ENCODE data around the gene DNAJC3.
"Not testable (repeated sequence)": the region's sequence is repeated elsewhere in the genome, so short reads cannot be mapped to it uniquely, and the experiment has no call there.

Gene DNAJC3

DNA sequence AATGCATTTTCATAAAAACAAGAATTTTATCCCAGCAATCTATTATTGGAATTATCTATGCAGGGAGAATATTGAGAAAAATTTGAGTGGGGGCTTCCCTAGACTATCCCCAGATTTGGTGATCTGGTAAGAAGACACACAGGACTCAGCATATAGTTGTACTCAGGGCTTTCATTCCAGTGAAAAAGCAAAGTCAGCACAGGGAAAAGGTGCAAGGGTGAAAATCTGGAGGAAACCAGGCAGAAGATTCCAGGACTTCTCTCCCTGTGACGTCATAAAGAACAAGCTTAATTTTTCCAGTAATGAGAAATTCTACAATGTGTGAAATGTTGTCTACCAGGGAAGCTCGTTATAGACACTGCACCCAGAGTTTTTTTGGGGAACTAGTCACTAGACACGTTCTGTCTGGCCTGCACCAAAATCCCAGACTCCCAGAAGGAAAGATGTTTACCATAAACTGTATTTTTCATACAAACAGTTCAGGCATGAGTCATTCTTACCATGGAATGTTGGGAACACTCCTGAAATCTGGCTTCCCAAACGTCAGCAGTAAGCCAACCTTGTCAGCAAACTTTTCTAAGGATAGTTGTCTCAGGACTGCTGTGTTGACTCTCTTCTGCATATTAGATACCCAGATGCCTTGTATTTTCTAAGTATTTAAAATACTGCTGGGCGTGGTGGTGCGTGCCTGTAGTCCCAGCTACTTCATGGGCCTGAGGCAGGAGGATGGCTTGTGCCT, 107.4 kb downstream of the DNAJC3 start:
- no peak for DNase-seq

- DNase-seq = no peak
These were observed 108.0 kb downstream of the DNAJC3 start for GRCh38 chr13:95784900-95785290.

DNA sequence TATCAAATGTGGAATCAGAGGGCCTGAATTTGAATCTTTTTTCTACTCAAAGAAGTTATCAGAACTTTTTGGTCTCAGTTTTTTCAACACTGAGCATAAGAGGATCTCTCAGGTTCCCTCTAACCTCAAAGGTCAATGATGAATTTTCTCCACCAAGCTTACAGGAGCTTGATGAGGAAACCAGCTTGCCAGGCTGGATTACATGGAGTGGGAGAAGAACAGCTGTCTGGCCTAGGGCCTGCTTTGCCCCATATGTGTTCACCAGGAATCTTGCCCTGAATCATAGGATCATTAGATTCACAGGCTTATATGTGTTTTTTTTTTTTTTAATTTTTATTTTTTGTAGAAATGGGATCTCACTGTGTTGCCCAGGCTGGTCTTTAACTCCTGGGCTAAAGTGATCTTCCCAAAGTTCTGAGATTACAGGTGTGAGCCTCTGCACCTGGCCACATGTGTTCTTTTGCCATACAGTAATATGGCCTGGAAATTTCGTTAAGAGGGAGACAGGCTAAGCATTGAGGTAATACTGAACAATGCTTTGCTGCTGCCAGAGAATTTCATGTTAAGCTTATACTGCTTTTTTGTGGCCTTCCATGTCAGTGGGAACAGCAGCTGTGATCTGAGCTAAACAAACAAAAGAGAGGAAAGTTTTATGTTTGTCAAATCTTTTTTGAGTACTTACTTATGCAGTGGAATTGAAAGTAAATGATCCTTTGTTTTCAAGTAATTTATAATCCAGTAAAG, 110.6 kb downstream of the DNAJC3 start:
- no peak for DNase-seq

DNA sequence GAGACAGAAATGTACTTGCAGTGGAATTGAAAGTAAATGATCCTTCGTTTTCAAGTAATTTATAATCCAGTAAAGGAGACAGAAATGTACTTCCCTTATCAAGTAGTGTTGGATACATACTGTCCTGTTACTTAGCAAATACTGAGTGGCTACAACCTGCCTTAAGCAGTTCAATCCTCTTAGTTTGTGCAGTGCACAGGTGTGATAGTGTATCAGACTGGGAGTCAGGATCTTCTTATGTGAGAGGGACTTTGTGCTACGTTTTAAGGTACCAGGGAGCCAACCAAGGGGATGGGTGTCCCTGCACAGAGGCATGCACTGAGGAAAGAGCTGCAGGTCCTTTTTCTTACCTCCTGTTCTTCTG, 111.1 kb downstream of the DNAJC3 start:
- DNase-seq = no peak

DNA sequence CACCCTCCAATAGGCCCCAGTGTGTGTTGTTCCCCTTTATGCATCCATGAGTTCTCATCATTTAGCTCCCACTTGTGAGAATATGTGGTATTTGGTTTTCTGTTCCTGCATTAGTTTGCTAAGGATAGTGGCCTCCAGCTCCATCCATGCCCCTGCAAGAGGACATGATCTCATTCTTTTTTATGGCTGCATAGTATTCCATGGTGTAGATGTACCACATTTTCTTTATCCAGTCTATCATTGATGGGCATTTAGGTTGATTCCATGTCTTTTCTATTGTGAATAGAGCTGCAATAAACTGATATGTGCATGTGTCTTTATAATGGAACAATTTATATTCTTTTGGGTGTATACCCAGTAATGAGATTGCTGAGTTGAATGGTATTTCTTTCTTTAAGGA, 112.4 kb downstream of the DNAJC3 start:
- not testable (repeated sequence) for DNase-seq

DNA sequence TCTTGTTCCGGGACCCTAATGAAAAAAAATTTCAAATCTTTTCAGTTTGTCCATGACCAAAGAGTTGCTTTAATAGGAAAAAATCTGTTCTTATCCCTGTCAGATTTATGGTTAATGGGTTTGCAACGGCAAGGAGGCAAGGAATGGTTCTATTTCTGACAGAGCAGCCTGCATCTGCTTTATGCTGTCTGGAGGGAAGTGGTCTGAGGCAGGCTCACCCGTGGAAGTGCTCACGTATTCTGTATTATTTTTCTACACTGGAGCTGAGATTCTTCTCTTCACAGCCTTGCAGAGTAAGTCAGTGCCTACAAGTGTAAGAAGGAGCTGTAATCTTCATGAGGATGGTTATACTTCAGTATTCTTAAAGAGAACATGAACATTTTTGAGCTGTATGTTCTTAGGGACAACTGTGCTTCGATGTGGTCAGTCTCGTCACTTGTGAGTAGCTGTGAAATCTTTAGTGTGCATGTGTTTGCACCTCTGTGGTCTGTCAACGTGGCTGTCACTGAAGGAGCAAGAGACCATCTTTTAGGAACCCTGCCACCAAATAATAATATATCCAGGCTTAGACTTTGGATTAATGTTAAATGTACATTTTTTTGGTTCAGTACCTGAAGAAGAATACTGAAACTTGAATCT, 114.3 kb downstream of the DNAJC3 start:
- DNase-seq = no peak

DNA sequence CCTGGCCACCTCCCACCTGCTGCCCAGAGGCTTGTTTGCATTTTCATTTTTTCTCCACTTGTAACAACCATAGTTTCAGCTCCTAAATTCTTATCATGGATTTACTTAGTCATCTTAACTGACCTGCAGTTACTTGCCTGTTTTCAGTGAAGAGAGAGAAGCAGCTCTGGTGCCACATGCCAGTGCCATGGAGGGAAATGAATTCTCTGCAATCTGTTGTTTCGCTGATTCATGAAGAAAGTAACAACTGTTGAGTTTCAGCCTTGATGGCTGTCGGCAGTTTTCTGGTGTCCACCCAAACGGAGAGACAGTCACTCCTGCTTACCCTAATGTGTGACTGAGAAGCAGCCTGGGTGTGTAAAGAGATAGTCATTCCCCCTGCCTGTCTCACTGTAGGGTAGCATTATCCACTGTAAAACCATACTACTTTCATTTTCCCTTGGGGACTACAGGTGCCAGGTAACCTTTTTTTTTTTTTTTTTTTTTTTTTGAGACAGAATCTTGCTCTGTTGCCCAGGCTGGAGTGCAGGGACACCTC, 116.1 kb downstream of the DNAJC3 start:
- DNase-seq = no peak

GRCh38 chr13:95793781-95794180, 116.8 kb downstream of the DNAJC3 start:
- no peak for DNase-seq

DNA sequence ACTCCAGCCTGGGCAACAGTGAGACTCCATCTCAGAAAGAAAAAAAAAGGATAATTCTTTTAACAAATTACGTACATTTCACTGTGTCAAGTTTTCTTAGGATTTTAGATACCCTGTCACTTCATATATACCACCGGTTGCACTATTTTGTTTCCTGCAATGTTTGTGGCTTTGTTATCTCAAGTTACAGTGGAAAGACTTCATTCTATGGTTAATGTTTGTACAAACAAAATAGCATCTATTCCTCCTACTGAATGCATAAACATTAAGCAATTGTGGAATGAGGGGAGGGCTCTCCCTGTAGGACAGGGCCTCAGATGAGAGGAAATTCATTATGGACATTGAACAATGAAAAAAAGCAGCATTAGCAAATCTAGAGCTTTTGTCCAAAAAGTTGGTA, 120.1 kb downstream of the DNAJC3 start:
- no peak for DNase-seq

- no peak for DNase-seq
These were observed 123.5 kb downstream of the DNAJC3 start for GRCh38 chr13:95800436-95800835.

DNA sequence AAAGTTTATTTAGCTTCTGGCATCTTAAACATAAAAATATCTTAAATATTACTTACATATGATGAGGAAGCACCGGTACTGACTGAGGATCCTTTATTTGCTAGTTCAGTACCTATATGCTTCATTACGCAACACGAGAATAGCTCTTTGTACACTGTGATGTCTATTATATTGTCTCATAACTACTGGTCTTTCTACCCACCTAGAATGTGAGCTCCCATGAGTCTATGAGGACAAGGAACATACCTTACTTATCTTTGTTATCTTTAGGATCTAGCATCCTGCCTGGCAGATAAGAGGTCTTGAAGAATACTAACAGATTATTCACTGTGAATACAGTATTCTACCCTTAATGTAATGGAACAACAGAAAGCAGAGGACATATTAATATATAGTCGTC, 124.9 kb downstream of the DNAJC3 start:
- DNase-seq = no peak

DNA sequence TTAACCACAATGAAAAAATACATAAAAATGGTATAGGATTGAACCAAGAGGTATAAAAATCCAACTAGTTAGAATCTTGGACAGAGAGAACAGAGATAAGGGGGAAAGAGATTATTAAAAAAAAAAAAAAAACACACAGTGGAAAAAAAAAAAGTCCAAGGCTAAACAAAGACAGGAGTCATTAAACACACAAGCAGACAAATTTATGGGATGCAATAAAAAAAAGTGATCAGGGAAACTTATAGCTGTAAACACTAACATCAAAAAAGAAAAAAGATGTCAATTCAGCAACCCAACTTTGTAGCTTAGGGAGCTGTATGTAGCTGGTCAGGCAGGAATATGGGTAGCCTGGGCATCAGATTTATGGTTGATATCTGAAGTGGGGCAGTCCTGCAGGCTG, 129.0 kb downstream of the DNAJC3 start:
- DNase-seq = no peak

GRCh38 chr13:95809429-95809828, 132.5 kb downstream of the DNAJC3 start:
- DNase-seq = no peak

- no peak for DNase-seq
These were observed 136.2 kb downstream of the DNAJC3 start for GRCh38 chr13:95813139-95813538.

DNA sequence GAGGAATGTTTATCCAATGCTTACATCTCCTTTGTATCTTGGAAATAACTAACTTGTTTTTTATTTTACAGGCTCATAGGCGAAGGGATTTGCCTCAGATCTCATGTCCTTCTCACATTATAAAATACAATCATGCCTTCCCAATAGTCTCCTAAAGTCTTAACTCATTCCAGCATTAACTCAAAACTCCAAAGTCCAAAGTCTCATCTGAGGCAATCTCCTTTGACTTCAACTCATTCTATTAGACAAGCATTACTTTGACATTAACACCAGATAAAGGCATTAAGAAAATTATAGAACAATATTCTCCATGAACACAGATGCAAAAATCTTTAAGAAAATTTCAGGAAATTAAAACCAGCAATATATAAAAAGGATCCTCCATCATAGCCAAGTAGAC, 137.6 kb downstream of the DNAJC3 start:
- no peak for DNase-seq

DNA sequence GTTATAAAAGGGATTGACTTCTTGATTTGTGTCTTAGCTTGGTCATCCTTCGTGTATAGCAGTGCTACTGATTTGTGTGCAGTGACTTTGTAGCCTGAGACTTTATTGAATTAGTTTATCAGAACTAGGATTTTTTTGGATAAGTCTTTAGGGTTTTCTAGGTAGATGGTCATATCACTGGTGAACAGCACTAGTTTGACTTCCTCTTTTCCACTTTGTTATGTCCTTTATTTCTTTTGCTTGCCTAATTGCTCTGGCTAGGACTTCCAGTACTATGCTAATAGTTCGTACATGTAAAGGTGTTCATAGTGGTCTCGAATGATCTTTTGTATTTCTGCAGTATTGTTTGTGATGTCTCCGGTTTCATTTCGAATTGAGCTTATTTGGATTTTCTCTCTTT, 145.4 kb downstream of the DNAJC3 start:
- no peak for DNase-seq

DNA sequence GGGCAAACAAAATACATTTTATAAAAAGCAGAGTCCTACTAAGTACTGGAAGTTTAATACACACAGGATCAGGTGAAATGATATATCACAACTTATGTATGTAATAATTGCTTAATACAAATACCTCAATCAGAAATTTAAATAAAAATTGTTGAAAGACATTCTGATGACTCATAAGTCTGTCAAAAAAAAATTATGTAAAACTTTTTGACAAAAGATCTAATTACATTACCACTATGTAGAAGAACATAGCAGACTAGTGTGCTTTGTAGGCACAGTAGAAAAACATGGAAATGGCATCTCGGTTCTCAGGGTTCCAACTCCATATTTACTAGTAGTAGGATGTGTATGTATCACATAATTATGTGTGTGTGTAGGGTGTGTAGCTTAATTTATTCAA, 156.2 kb downstream of the DNAJC3 start:
- no peak for DNase-seq

- DNase-seq = no peak
These were observed 156.8 kb downstream of the DNAJC3 start for GRCh38 chr13:95833719-95834118.

- peak; percentile 16 to 75 (median 48) for DNase-seq
These were observed 157.3 kb downstream of the DNAJC3 start for GRCh38 chr13:95834134-95834765.

DNA sequence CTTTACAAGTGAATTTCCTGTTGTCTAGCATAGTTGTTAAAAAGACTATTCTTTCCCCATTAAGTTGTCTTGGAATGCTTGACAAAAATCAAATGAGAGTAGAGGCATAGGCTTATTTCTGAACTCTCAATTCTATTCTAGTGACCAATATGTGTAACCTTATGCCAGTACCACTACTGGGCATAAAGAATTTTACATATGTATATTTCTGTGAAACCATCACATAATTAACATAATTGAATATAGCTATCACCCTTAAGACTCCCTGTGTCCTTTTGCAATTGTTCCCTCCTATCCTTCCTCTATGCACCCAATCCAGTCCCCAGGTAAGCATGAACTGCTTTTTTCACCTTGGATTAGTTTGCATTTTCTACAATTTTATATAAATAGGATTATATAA, 165.0 kb downstream of the DNAJC3 start:
- no peak for DNase-seq

DNA sequence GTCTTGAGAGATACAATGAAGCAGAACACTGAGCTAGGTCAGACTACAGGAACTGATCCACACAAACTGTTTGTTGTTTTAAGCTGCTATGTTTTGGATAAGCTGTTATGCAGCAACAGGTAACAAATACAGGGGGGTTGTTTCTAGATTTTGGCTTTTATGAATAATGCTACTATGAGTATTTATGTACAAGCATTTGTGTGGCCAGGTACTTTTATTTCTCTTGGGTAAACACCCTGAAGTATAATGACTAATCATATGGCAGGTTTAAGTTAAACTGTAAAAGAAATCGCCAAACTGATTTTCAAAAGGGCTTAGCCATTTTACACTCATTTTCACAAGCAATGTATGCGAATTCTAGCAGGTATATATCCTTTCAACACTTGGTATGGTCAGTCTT, 166.0 kb downstream of the DNAJC3 start:
- no peak for DNase-seq
